ENCODE measurements around the gene NFIB.

The NFIB gene

DNA sequence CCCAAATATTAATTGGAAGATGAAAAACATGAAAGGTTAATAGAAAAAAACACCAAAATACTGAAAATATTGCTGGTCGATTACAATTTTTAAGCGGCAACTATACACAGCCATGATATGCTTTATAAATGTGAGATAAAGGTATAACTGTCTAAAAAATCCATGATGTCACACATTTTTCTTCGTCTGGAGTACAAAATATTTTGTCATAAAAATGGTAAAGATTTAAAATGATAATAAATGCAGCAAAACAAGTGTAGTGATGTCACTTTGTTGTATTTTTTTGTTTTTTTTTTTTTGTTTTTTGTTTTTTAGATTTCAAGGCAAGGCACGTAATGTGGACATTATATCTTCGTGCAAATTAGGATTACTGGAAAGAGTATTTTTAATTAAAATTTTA lies 227.4 kb downstream of the NFIB start:
- no peaks in the 10 kb centered on the region for H3K9me2 ChIP-seq (replicated peaks; ENCODE audit: insufficient read depth, low read length)
- no peak overlapping the region for H3K4me2 ChIP-seq (ENCODE audit: low read depth, low read length)
- no peak overlapping the region for H3K27ac ChIP-seq (ENCODE audit: low read length)
- TF ChIP-seq EZH2phosphoT487 (IDR thresholded peaks at IDR 0.05; ENCODE audit: low read length) (no peak), EZH2 (optimal IDR thresholded peaks at IDR 0.05; ENCODE audit: low read depth, low read length) (no peak)
- TF ChIP-seq, protein P1, sequence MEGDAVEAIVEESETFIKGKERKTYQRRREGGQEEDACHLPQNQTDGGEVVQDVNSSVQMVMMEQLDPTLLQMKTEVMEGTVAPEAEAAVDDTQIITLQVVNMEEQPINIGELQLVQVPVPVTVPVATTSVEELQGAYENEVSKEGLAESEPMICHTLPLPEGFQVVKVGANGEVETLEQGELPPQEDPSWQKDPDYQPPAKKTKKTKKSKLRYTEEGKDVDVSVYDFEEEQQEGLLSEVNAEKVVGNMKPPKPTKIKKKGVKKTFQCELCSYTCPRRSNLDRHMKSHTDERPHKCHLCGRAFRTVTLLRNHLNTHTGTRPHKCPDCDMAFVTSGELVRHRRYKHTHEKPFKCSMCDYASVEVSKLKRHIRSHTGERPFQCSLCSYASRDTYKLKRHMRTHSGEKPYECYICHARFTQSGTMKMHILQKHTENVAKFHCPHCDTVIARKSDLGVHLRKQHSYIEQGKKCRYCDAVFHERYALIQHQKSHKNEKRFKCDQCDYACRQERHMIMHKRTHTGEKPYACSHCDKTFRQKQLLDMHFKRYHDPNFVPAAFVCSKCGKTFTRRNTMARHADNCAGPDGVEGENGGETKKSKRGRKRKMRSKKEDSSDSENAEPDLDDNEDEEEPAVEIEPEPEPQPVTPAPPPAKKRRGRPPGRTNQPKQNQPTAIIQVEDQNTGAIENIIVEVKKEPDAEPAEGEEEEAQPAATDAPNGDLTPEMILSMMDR (IDR thresholded peaks at IDR 0.05; ENCODE audit: low read length) = no peak
- H3K9me3 ChIP-seq (replicated peaks; ENCODE audit: insufficient read depth, low read length) = no peaks in the 10 kb centered on the region
- DNase-seq = no peak
- H3K4me1 ChIP-seq (ENCODE audit: low read length) = no peaks in the 10 kb centered on the region
- H3K36me3 ChIP-seq (replicated peaks; ENCODE audit: insufficient read depth, low read length) = no peaks in the 10 kb centered on the region
- H3K4me3 ChIP-seq (ENCODE audit: low read length) = no peak overlapping the region
- no peak overlapping the region for H2AFZ ChIP-seq (ENCODE audit: low read length)
- no peaks in the 10 kb centered on the region for H3K79me2 ChIP-seq (ENCODE audit: low read length)
- H4K20me1 ChIP-seq (ENCODE audit: insufficient read depth, low read length) = no peaks in the 10 kb centered on the region
- H3K27me3 ChIP-seq (replicated peaks; ENCODE audit: insufficient read depth, low read length) = no peaks in the 10 kb centered on the region
- no peaks in the 10 kb centered on the region for H3F3A ChIP-seq (ENCODE audit: insufficient read depth, low read length)
- H3K9ac ChIP-seq (ENCODE audit: low read length) = no peak overlapping the region

DNA sequence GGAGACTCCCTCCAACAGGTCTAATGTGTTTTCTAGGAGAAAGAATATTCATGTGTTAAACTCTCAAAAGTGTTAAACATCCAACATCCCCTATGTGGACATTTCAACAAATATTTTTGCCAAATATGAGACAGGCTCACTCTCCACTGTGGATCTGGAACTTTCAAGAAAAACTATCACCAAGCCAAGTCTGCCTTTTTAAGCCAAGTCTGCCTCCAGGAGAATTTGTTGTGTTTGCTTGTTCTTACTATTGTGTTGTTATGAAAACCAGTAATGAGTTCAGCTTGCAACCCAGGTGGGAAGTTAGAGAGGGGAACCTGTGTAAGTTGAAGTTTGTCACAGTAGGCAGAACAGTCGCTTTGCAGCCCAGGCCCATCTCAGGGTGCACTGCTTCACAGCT lies 228.1 kb downstream of the NFIB start:
- DNase-seq = no peak
- H3K9ac ChIP-seq (ENCODE audit: low read length) = no peak overlapping the region
- no peaks in the 10 kb centered on the region for H3K79me2 ChIP-seq (ENCODE audit: low read length)
- H3K9me2 ChIP-seq (replicated peaks; ENCODE audit: insufficient read depth, low read length) = no peaks in the 10 kb centered on the region
- H3K36me3 ChIP-seq (replicated peaks; ENCODE audit: insufficient read depth, low read length) = no peaks in the 10 kb centered on the region
- no peaks in the 10 kb centered on the region for H3F3A ChIP-seq (ENCODE audit: insufficient read depth, low read length)
- TF ChIP-seq, protein P1 (IDR thresholded peaks at IDR 0.05; ENCODE audit: low read length) = no peak
- TF ChIP-seq EZH2phosphoT487 (IDR thresholded peaks at IDR 0.05; ENCODE audit: low read length) (no peak), EZH2 (optimal IDR thresholded peaks at IDR 0.05; ENCODE audit: low read depth, low read length) (no peak)
- H3K4me1 ChIP-seq (ENCODE audit: low read length) = no peaks in the 10 kb centered on the region
- no peak overlapping the region for H3K4me3 ChIP-seq (ENCODE audit: low read length)
- no peak overlapping the region for H2AFZ ChIP-seq (ENCODE audit: low read length)
- H3K9me3 ChIP-seq (replicated peaks; ENCODE audit: insufficient read depth, low read length) = no peaks in the 10 kb centered on the region
- no peaks in the 10 kb centered on the region for H3K27me3 ChIP-seq (replicated peaks; ENCODE audit: insufficient read depth, low read length)
- H4K20me1 ChIP-seq (ENCODE audit: insufficient read depth, low read length) = no peaks in the 10 kb centered on the region
- H3K27ac ChIP-seq (ENCODE audit: low read length) = no peak overlapping the region
- no peak overlapping the region for H3K4me2 ChIP-seq (ENCODE audit: low read depth, low read length)

DNA sequence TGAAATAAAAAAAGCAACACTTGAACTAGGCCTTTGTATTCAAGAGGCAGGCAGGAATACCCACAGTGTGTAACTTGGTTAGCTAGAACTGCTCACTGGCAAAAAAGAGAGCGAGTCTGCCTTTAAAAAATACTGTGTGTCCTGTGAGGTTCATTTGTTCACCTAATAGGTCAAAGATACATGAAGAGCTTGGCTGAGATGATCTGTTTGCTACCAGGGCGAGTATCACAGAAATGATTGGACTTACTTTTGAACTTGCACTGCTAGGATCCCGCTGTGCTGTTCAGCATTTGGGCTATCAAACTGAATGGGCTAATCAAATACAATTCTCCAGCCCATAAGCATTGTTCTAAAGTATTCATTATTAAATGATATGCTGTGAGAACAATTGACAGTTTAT lies 229.1 kb downstream of the NFIB start:
- Histone ChIP-seq H3K36me3 (replicated peaks; ENCODE audit: insufficient read depth, low read length) (no peaks in the 10 kb centered on the region), H3K27ac (ENCODE audit: low read length) (no peak overlapping the region), H3F3A (ENCODE audit: insufficient read depth, low read length) (no peaks in the 10 kb centered on the region), H3K9me3 (replicated peaks; ENCODE audit: insufficient read depth, low read length) (no peaks in the 10 kb centered on the region), H3K9ac (ENCODE audit: low read length) (no peak overlapping the region), H3K9me2 (replicated peaks; ENCODE audit: insufficient read depth, low read length) (no peaks in the 10 kb centered on the region), H3K4me1 (ENCODE audit: low read length) (no peaks in the 10 kb centered on the region), H3K27me3 (replicated peaks; ENCODE audit: insufficient read depth, low read length) (no peaks in the 10 kb centered on the region), H3K4me2 (ENCODE audit: low read depth, low read length) (no peak overlapping the region), H3K79me2 (ENCODE audit: low read length) (no peaks in the 10 kb centered on the region), H3K4me3 (ENCODE audit: low read length) (no peak overlapping the region), H4K20me1 (ENCODE audit: insufficient read depth, low read length) (no peaks in the 10 kb centered on the region), H2AFZ (ENCODE audit: low read length) (no peak overlapping the region)
- TF ChIP-seq EZH2phosphoT487 (IDR thresholded peaks at IDR 0.05; ENCODE audit: low read length) = no peak
- TF ChIP-seq EZH2 (optimal IDR thresholded peaks at IDR 0.05; ENCODE audit: low read depth, low read length) = no peak
- TF ChIP-seq, protein P1 (IDR thresholded peaks at IDR 0.05; ENCODE audit: low read length) = no peak
- DNase-seq = no peak
